BE2C (cell line): Measurements from ENCODE around the gene ACOT11.

ENCODE experiments used
- DNase-seq: peaks from one replicate; pipeline ENCODE4 v3.0.0-alpha.2; 2020
- H3K27me3 ChIP-seq: fragments of 250-450 bp; sonication (Bioruptor Pico); 2 replicates; pipeline ENCODE4 v1.5.1; 2020; ENCODE audit warnings: mild to moderate bottlenecking
- H3K36me3 ChIP-seq: fragments of 250-450 bp; sonication (Bioruptor Pico); 2 replicates; pipeline ENCODE4 v1.5.1; 2020; ENCODE audit warnings: mild to moderate bottlenecking
- H3K4me1 ChIP-seq: fragments of 250-450 bp; sonication (Bioruptor Pico); 2 replicates; pipeline ENCODE4 v1.5.1; 2020
- H3K4me3 ChIP-seq: 2 replicates; pipeline ENCODE4 v1.5.1; 2011; ENCODE audit warnings: low read depth, low read length
- H3K9me3 ChIP-seq: fragments of 250-450 bp; sonication (Bioruptor Pico); 2 replicates; pipeline ENCODE4 v1.5.1; 2020
- TF ChIP-seq, protein P1 (sequence below): IDR thresholded peaks from 2 replicates; pipeline ENCODE4 v1.5.1; 2012; ENCODE audit warnings: mild to moderate bottlenecking, low read depth, low read length

ACOT11 gene

DNA sequence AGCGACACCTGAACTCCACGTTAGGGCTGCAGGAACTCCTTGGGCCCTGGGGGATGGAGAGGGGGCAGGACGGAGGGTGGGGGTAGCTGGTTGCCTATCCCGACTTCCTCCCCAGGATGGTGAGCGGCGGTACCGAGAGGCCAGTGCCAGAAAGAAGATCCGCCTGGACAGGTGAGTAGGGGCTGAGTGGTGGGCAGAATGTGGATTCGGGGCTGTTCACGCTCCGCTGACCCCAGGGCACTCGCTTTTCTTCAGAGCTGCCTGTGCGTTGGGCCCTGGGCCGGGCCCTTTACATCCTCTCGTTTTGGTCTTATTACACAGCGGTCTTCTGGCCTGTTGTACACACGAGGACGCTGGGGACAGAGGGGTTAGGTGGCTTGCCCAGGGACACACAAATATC lies 54.5 kb downstream of the ACOT11 start:
- Histone ChIP-seq H3K9me3 (no peaks in the 10 kb centered on the region), H3K27me3 (no peaks in the 10 kb centered on the region), H3K4me1 (no peaks in the 10 kb centered on the region), H3K36me3 (no peaks in the 10 kb centered on the region), H3K4me3 (no peak overlapping the region)
- TF ChIP-seq, protein P1, sequence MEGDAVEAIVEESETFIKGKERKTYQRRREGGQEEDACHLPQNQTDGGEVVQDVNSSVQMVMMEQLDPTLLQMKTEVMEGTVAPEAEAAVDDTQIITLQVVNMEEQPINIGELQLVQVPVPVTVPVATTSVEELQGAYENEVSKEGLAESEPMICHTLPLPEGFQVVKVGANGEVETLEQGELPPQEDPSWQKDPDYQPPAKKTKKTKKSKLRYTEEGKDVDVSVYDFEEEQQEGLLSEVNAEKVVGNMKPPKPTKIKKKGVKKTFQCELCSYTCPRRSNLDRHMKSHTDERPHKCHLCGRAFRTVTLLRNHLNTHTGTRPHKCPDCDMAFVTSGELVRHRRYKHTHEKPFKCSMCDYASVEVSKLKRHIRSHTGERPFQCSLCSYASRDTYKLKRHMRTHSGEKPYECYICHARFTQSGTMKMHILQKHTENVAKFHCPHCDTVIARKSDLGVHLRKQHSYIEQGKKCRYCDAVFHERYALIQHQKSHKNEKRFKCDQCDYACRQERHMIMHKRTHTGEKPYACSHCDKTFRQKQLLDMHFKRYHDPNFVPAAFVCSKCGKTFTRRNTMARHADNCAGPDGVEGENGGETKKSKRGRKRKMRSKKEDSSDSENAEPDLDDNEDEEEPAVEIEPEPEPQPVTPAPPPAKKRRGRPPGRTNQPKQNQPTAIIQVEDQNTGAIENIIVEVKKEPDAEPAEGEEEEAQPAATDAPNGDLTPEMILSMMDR = no peak
- no peak for DNase-seq

GRCh38 chr1:54603241-54603640 lies 55.2 kb downstream of the ACOT11 start:
- H3K4me1 ChIP-seq = no peaks in the 10 kb centered on the region
- H3K36me3 ChIP-seq = no peaks in the 10 kb centered on the region
- no peak overlapping the region for H3K4me3 ChIP-seq
- no peaks in the 10 kb centered on the region for H3K27me3 ChIP-seq
- no peak for DNase-seq
- H3K9me3 ChIP-seq = no peaks in the 10 kb centered on the region
- TF ChIP-seq, protein P1 = no peak

- Histone ChIP-seq H3K9me3 (no peaks in the 10 kb centered on the region), H3K36me3 (no peaks in the 10 kb centered on the region), H3K4me1 (no peaks in the 10 kb centered on the region), H3K4me3 (no peak overlapping the region), H3K27me3 (no peaks in the 10 kb centered on the region)
- DNase-seq = no peak
- TF ChIP-seq, protein P1 = no peak
Measured at GRCh38 chr1:54604051-54604450, 56.0 kb downstream of the ACOT11 start.

DNA sequence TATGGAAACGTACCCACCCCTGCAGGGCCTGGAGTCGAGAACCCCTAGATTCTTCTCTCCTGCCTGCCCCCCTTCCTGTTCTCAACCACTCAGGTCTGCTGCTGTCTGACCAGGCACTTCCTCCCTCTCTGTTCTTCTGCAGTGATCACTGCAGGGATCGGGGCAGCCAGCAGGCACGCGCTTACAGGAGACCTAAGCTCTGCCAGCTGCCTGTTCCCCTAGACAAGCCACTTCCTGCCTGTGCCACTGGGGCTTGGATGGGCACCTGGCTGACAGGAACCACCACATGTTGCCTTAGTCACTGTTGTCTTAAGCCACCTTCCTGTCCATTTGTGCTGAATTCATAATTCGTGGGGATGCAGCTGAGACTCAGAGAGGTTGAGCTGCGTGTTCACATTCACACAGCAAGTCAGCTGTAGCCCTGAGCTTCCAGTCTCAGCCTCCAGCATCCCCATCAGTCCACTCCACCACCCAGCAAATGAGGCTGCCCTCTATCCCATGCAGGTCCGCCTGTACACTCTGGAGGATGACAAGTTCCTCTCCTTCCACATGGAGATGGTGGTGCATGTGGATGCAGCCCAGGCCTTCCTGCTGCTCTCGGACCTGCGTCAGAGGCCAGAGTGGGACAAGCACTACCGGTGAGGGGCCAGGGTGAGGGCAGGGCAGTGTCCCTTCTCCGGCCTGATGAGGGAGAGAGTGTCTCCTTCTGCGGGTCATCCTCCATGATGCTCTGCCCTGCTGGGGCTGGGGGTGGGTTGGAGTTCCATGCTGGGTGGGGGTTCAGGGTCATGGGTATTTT lies 56.7 kb downstream of the ACOT11 start:
- Histone ChIP-seq H3K36me3 (no peaks in the 10 kb centered on the region), H3K4me3 (no peak overlapping the region), H3K27me3 (no peaks in the 10 kb centered on the region), H3K9me3 (no peaks in the 10 kb centered on the region), H3K4me1 (no peaks in the 10 kb centered on the region)
- TF ChIP-seq, protein P1 = no peak
- no peak for DNase-seq

GRCh38 chr1:54606096-54606989 lies 58.3 kb downstream of the ACOT11 start:
- TF ChIP-seq, protein P1 = no peak
- DNase-seq = no peak
- no peaks in the 10 kb centered on the region for H3K36me3 ChIP-seq

GRCh38 chr1:54606990-54607325 lies 58.9 kb downstream of the ACOT11 start:
- H3K27me3 ChIP-seq = no peaks in the 10 kb centered on the region
- no peak for DNase-seq

More at GRCh38 chr1:54606096-54606989, 58.3 kb downstream of the ACOT11 start:
- no peaks in the 10 kb centered on the region for H3K4me1 ChIP-seq
- no peaks in the 10 kb centered on the region for H3K27me3 ChIP-seq
- H3K9me3 ChIP-seq = no peaks in the 10 kb centered on the region
- no peak overlapping the region for H3K4me3 ChIP-seq

More at GRCh38 chr1:54606990-54607325, 58.9 kb downstream of the ACOT11 start:
- Histone ChIP-seq H3K9me3 (no peaks in the 10 kb centered on the region), H3K4me1 (no peaks in the 10 kb centered on the region), H3K4me3 (no peak overlapping the region), H3K36me3 (no peaks in the 10 kb centered on the region)
- TF ChIP-seq, protein P1 = no peak
